SK-N-SH (cell line): Measurements from ENCODE around the gene LTB4R. TPM values are rescaled to one million over a fixed set of nuclear protein-coding genes. Genes with fewer than 3 reads are reported as not detected.

Source experiments
- CTCF ChIA-PET: fragments of 300-600, 350-600 bp; formaldehyde crosslinking; extraction: SDS; loops from one replicate; lab custom pipeline; 2021; lab: Yijun Ruan, JAX
- POLR2A ChIA-PET: fragments of 350-600 bp; sonication (Branson Sonifier 250); formaldehyde crosslinking; extraction: SDS; loops from one replicate; lab custom pipeline; 2020; ENCODE audit warnings: antibody characterized with exemption, inconsistent platforms; lab: Yijun Ruan, JAX
- DNase-seq: peaks from one replicate; pipeline ENCODE4 v3.0.0; 2012
- H2AFZ ChIP-seq: fragments of 200-600 bp; sonication (generic); 2 replicates; pipeline ENCODE4 v1.8.1; 2016; ENCODE audit warnings: antibody characterized with exemption, mild to moderate bottlenecking, low read depth
- H3F3A ChIP-seq: fragments of 200-600 bp; sonication (generic); replicated peaks from 2 replicates; pipeline ENCODE3; 2016; ENCODE audit warnings: antibody characterized with exemption, mild to moderate bottlenecking; ENCODE audit not compliant: insufficient read depth
- H3K27ac ChIP-seq, 2 experiments: fragments of 200-500 bp in 1 of 2; fragments of 200-600 bp in 1 of 2; sonication (Bioruptor generic) in 1 of 2; sonication (generic), shearing (Covaris generic) in 1 of 2; 2 replicates each; pipeline versions ENCODE4 v1.5.1 to v1.6.1; 2014 to 2016; ENCODE audit warnings: low read depth in 2 of 2, inconsistent platforms in 1 of 2, low read length in 1 of 2, mild to moderate bottlenecking in 1 of 2, mixed read lengths in 1 of 2
- H3K27me3 ChIP-seq: fragments of 200-600 bp; sonication (generic), shearing (Covaris generic); 2 replicates; pipeline ENCODE4 v1.6.1; 2016; ENCODE audit warnings: mixed run types; ENCODE audit not compliant: insufficient read depth
- H3K36me3 ChIP-seq, 2 experiments: fragments of 200-500 bp in 1 of 2; fragments of 200-600 bp in 1 of 2; sonication (Bioruptor generic) in 1 of 2; sonication (generic) in 1 of 2; replicated peaks in 1 of 2; 2 replicates each; pipeline versions ENCODE3 to v1.5.1; 2014 to 2016; ENCODE audit warnings: low read length in 1 of 2, mild to moderate bottlenecking in 1 of 2; ENCODE audit not compliant: insufficient read depth in 2 of 2, control insufficient read depth in 1 of 2
- H3K4me1 ChIP-seq, 2 experiments: fragments of 200-500 bp in 1 of 2; fragments of 200-600 bp in 1 of 2; sonication (Bioruptor generic) in 1 of 2; sonication (generic), shearing (Covaris generic) in 1 of 2; 2 replicates each; pipeline versions ENCODE4 v1.5.1 to v1.6.1; 2014 to 2016; ENCODE audit warnings: low read depth in 1 of 2, low read length in 1 of 2, mixed run types in 1 of 2; ENCODE audit not compliant: insufficient read depth in 2 of 2, control insufficient read depth in 1 of 2
- H3K4me2 ChIP-seq: fragments of 200-600 bp; sonication (generic), shearing (Covaris generic); 2 replicates; pipeline ENCODE4 v1.6.1; 2017; ENCODE audit warnings: mixed run types
- H3K4me3 ChIP-seq, 2 experiments: fragments of 200-500 bp in 1 of 2; fragments of 200-600 bp in 1 of 2; sonication (Bioruptor generic) in 1 of 2; sonication (generic), shearing (Covaris generic) in 1 of 2; 2 replicates each; pipeline versions ENCODE4 v1.5.1 to v1.8.1; 2014 to 2016; ENCODE audit warnings: low read depth in 2 of 2, inconsistent platforms in 1 of 2, low read length in 1 of 2, mild to moderate bottlenecking in 1 of 2, mixed read lengths in 1 of 2, moderate library complexity in 1 of 2
- H3K79me2 ChIP-seq: fragments of 200-600 bp; sonication (generic); 2 replicates; pipeline ENCODE4 v1.8.1; 2017; ENCODE audit warnings: mild to moderate bottlenecking; ENCODE audit not compliant: insufficient read depth
- H3K9ac ChIP-seq: fragments of 200-600 bp; sonication (generic); 2 replicates; pipeline ENCODE4 v1.6.1; 2017; ENCODE audit warnings: mixed run types
- H3K9me2 ChIP-seq: fragments of 200-600 bp; sonication (generic); 2 replicates; pipeline ENCODE4 v1.6.1; 2017; ENCODE audit warnings: mixed run types
- H3K9me3 ChIP-seq: fragments of 200-600 bp; sonication (generic); 2 replicates; pipeline ENCODE4 v1.6.1; 2017; ENCODE audit warnings: mixed run types, mild to moderate bottlenecking, moderate library complexity
- H4K20me1 ChIP-seq: fragments of 200-600 bp; sonication (generic); 2 replicates; pipeline ENCODE4 v1.6.1; 2017; ENCODE audit warnings: mild to moderate bottlenecking, mixed run types; ENCODE audit not compliant: insufficient read depth
- CHD2 ChIP-seq: fragments of 150-350 bp; IDR thresholded peaks from 2 replicates; pipeline ENCODE4 v1.6.1; 2018; ENCODE audit warnings: low read length; ENCODE audit not compliant: partially characterized antibody
- ELF1 ChIP-seq: IDR thresholded peaks from 2 replicates; pipeline ENCODE4 v1.4.0; 2012
- EP300 ChIP-seq, 2 experiments: IDR thresholded peaks; 2 replicates each; pipeline versions ENCODE4 v1.4.0 to v1.6.1; 2012; ENCODE audit warnings: borderline replicate concordance in 1 of 2, low read depth in 1 of 2, low read length in 1 of 2
- FOSL2 ChIP-seq: IDR thresholded peaks from 2 replicates; pipeline ENCODE4 v1.4.0; 2012; ENCODE audit warnings: low read depth, mild to moderate bottlenecking, moderate library complexity, borderline replicate concordance
- FOXM1 ChIP-seq: IDR thresholded peaks from 2 replicates; pipeline ENCODE4 v1.4.0; 2012; ENCODE audit warnings: low read depth, mild to moderate bottlenecking
- GABPA ChIP-seq: IDR thresholded peaks from 2 replicates; pipeline ENCODE4 v1.4.0; 2012; ENCODE audit warnings: low read depth, mild to moderate bottlenecking
- GATA2 ChIP-seq: sonication (generic); formaldehyde crosslinking; IDR thresholded peaks from 2 replicates; pipeline ENCODE4 v1.5.0; 2020; ENCODE audit warnings: mild to moderate bottlenecking, missing genetic modification reagents
- IRF3 ChIP-seq: fragments of 150-350 bp; IDR thresholded peaks from 2 replicates; pipeline ENCODE4 v1.6.1; 2016; ENCODE audit warnings: mild to moderate bottlenecking, low read depth, low read length
- MXI1 ChIP-seq: IDR thresholded peaks from 2 replicates; pipeline ENCODE4 v1.6.1; 2012; ENCODE audit warnings: mild to moderate bottlenecking, low read depth, low read length, improper control_type of control experiment
- NFIC ChIP-seq: IDR thresholded peaks from 2 replicates; pipeline ENCODE4 v1.4.0; 2012; ENCODE audit warnings: borderline replicate concordance
- NRF1 ChIP-seq: IDR thresholded peaks from 2 replicates; pipeline ENCODE4 v1.6.1; 2012; ENCODE audit warnings: low read depth, mild to moderate bottlenecking, low read length
- POLR2AphosphoS5 ChIP-seq: IDR thresholded peaks from 2 replicates; pipeline ENCODE4 v1.6.1; 2012; ENCODE audit warnings: low read depth, low read length
- RAD21 ChIP-seq: IDR thresholded peaks from 2 replicates; pipeline ENCODE4 v1.6.1; 2012; ENCODE audit warnings: mild to moderate bottlenecking, low read length
- RFX5 ChIP-seq: IDR thresholded peaks from 2 replicates; pipeline ENCODE4 v1.6.1; 2012; ENCODE audit warnings: mild to moderate bottlenecking, improper control_type of control experiment, low read length
- RXRA ChIP-seq: IDR thresholded peaks from 2 replicates; pipeline ENCODE4 v1.4.0; 2012; ENCODE audit warnings: low read depth, mild to moderate bottlenecking, borderline replicate concordance
- SIN3A ChIP-seq: IDR thresholded peaks from 2 replicates; pipeline ENCODE4 v1.6.1; 2012; ENCODE audit warnings: low read depth, mild to moderate bottlenecking, low read length, moderate library complexity, borderline replicate concordance
- TCF12 ChIP-seq: IDR thresholded peaks from 2 replicates; pipeline ENCODE4 v1.4.0; 2012
- TEAD4 ChIP-seq: IDR thresholded peaks from 2 replicates; pipeline ENCODE4 v1.4.0; 2012; ENCODE audit warnings: mild to moderate bottlenecking, borderline replicate concordance; ENCODE audit not compliant: insufficient read depth
- WGBS: methylation state at CpG from one replicate; pipeline ENCODE4 v1.1.6; 2017; ENCODE audit warnings: low lambda C conversion rate; 5-methylcytosine and 5-hydroxymethylcytosine counted together
- polyA plus RNA-seq, 3 experiments: library from polyadenylated mRNA; depleted of rRNA; stranded (reverse); fragments of >200 nt; gene quantifications; 2 replicates each; pipeline ENCODE4 v1.2.3, GENCODE V29; 2012
- TF ChIP-seq, protein P1 (sequence below): IDR thresholded peaks from 2 replicates; pipeline ENCODE4 v1.4.0; 2012; ENCODE audit warnings: low read depth

The LTB4R gene
- polyA plus RNA-seq, 1 of the 3 experiments (the other 2 are of a cell fraction), result 11.9 TPM

- Histone ChIP-seq H3K9me2 (no peaks in the 10 kb centered on the region), H3K4me1 (no peaks in the 10 kb centered on the region; a peak in 1 of 4 replicates), H3K4me2 (no peak overlapping the region), H3K4me3 (no peak overlapping the region), H3K9ac (no peak overlapping the region), H3K27ac (no peak overlapping the region), H3K79me2 (no peaks in the 10 kb centered on the region), H3K9me3 (no peaks in the 10 kb centered on the region), H3K36me3 (no peaks in the 10 kb centered on the region), H3F3A (no peaks in the 10 kb centered on the region), H3K27me3 (peaks cover 48% of the 10 kb centered on the region), H2AFZ (no peak overlapping the region), H4K20me1 (no peaks in the 10 kb centered on the region)
- no peak for DNase-seq
- ChIA-PET POLR2A (no interaction called here), CTCF (interaction anchor here (0.6 to 3.0 kb wide), 4 partner anchors 11 to 82 kb away, joined by 3 to 23 read pairs (median 4); no protein-coding TSS in a partner anchor)
- 70% methylated on average over 7 of the region's 7 CpGs for WGBS
- TF ChIP-seq IRF3 (no peak), SIN3A (no peak), ELF1 (no peak), TEAD4 (no peak), EP300 (IDR thresholded peaks at IDR 0.05; ENCODE audit: borderline replicate concordance in 1 of 2, low read depth in 1 of 2, low read length in 1 of 2) (no peak), TCF12 (no peak), GATA2 (CRISPR knock-in tag) (no peak), NFIC (no peak), MXI1 (no peak), GABPA (no peak)
Observed at GRCh38 chr14:24355009-24355408, 43.7 kb downstream of the LTB4R start.

DNA sequence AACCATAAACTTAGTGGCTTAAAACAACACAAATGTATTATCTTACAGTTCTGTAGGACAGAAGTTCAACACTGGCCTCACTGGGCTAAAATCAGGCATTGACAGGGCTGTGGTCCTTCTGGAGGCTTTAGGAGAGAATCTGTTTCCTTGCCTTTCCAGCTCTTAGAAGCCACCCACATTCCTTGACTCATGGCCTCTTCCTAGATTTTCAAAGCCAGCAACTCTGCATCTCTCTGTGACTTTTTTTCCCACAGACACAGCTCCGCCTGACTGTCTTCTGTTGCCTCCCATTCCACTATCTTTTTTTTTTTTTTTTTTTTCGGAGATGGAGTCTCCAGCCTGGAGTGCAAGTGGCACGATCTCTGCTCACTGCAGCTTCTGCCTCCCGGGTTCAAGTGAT, 44.9 kb downstream of the LTB4R start:
- Histone ChIP-seq H3K9me3 (no peaks in the 10 kb centered on the region), H2AFZ (no peak overlapping the region), H3F3A (no peaks in the 10 kb centered on the region), H3K4me3 (no peak overlapping the region), H3K27ac (no peak overlapping the region), H3K4me1 (no peaks in the 10 kb centered on the region; a peak in 1 of 4 replicates), H3K4me2 (no peak overlapping the region), H4K20me1 (no peaks in the 10 kb centered on the region)
- WGBS, result 69% methylated on average over 4 of the region's 4 CpGs
- DNase-seq, result no peak
- TF ChIP-seq RXRA (no peak), RAD21 (no peak), TEAD4 (no peak), NRF1 (no peak), TCF12 (no peak), CHD2 (no peak), FOSL2 (no peak), SIN3A (no peak), RFX5 (no peak), FOXM1 (no peak), ELF1 (no peak), POLR2AphosphoS5 (no peak)
- TF ChIP-seq, protein P1, sequence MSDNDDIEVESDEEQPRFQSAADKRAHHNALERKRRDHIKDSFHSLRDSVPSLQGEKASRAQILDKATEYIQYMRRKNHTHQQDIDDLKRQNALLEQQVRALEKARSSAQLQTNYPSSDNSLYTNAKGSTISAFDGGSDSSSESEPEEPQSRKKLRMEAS, result no peak
- TF ChIP-seq, all 33 proteins: peak for 0
- ChIA-PET POLR2A (no interaction called here), CTCF (interaction anchor here (1.0 to 8.5 kb wide), 5 partner anchors 9 to 75 kb away, joined by 3 to 77 read pairs (median 23); partner anchors contain the start of genes ADCY4, CBLN3 and KHNYN)
- Histone ChIP-seq H3K27me3 (peaks cover 37% of the 10 kb centered on the region; the same call in 1 of the 2 replicates), H3K36me3 (no peaks in the 10 kb centered on the region), H3K79me2 (no peaks in the 10 kb centered on the region), H3K9ac (no peak overlapping the region), H3K9me2 (no peaks in the 10 kb centered on the region)
